HG03469 (cell line): ENCODE results near the gene MAEL.
A peak's percentile ranks its signal among the peaks of the same experiment; 100 is the strongest.

ENCODE experiments used
- ATAC-seq: cut with Tn5 transposase; IDR thresholded peaks from one replicate; pipeline ENCODE4 v1.9.1; 2021; ENCODE audit warnings: mild to moderate bottlenecking, moderate library complexity, moderate number of reproducible peaks; ENCODE audit not compliant: unreplicated experiment

MAEL gene

GRCh38 chr1:167054946-167055630 lies 66.0 kb downstream of the MAEL start:
- no peak for ATAC-seq

GRCh38 chr1:167056529-167057231 lies 67.6 kb downstream of the MAEL start:
- no peak for ATAC-seq

- ATAC-seq = no peak
Observed at GRCh38 chr1:167057241-167057688, 68.2 kb downstream of the MAEL start.

- no peak for ATAC-seq
Observed at GRCh38 chr1:167059045-167059808, 70.1 kb downstream of the MAEL start.

GRCh38 chr1:167059809-167060107 lies 70.7 kb downstream of the MAEL start:
- no peak for ATAC-seq

- ATAC-seq = no peak
Observed at GRCh38 chr1:167060141-167061072, 71.3 kb downstream of the MAEL start.

GRCh38 chr1:167061073-167061464 lies 72.0 kb downstream of the MAEL start:
- ATAC-seq = no peak

GRCh38 chr1:167064621-167065020 lies 75.5 kb downstream of the MAEL start:
- no peak for ATAC-seq

GRCh38 chr1:167065471-167065870 lies 76.4 kb downstream of the MAEL start:
- ATAC-seq = no peak

GRCh38 chr1:167066333-167067122 lies 77.4 kb downstream of the MAEL start:
- ATAC-seq = peak; percentile 74

- no peak for ATAC-seq
Observed at GRCh38 chr1:167067904-167068303, 78.8 kb downstream of the MAEL start.

- ATAC-seq = no peak
Observed at GRCh38 chr1:167068761-167069160, 79.7 kb downstream of the MAEL start.

- no peak for ATAC-seq
Observed at GRCh38 chr1:167071286-167071685, 82.2 kb downstream of the MAEL start.
